ENCODE results near the gene DBNDD1. TPM values are rescaled to one million over a fixed set of nuclear protein-coding genes. Genes with fewer than 3 reads are reported as not detected.

DBNDD1 gene
- total RNA-seq, 1 donor from 2014 or later, result 77.8 TPM

GRCh38 chr16:89962754-89963498, 56.3 kb downstream of the DBNDD1 start:
- Mint-ChIP-seq H3K4me1 (ENCODE audit: low read depth, unreplicated experiment) (peaks cover 5% of the 10 kb centered on the region), H3K9me3 (ENCODE audit: unreplicated experiment) (peaks cover 3% of the 10 kb centered on the region), H3K36me3 (ENCODE audit: unreplicated experiment) (no peaks in the 10 kb centered on the region), H3K27ac (ENCODE audit: unreplicated experiment) (no peak overlapping the region), H3K4me3 (ENCODE audit: unreplicated experiment) (no peak overlapping the region), H3K27me3 (ENCODE audit: unreplicated experiment) (peaks cover 10% of the 10 kb centered on the region)
- no peak for DNase-seq
- TF ChIP-seq, protein P1, sequence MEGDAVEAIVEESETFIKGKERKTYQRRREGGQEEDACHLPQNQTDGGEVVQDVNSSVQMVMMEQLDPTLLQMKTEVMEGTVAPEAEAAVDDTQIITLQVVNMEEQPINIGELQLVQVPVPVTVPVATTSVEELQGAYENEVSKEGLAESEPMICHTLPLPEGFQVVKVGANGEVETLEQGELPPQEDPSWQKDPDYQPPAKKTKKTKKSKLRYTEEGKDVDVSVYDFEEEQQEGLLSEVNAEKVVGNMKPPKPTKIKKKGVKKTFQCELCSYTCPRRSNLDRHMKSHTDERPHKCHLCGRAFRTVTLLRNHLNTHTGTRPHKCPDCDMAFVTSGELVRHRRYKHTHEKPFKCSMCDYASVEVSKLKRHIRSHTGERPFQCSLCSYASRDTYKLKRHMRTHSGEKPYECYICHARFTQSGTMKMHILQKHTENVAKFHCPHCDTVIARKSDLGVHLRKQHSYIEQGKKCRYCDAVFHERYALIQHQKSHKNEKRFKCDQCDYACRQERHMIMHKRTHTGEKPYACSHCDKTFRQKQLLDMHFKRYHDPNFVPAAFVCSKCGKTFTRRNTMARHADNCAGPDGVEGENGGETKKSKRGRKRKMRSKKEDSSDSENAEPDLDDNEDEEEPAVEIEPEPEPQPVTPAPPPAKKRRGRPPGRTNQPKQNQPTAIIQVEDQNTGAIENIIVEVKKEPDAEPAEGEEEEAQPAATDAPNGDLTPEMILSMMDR (IDR thresholded peaks at IDR 0.05; ENCODE audit: partially characterized antibody, unreplicated experiment), result no peak

- Mint-ChIP-seq H3K9me3 (ENCODE audit: unreplicated experiment) (peaks cover 3% of the 10 kb centered on the region), H3K4me1 (ENCODE audit: low read depth, unreplicated experiment) (peaks cover 8% of the 10 kb centered on the region), H3K27me3 (ENCODE audit: unreplicated experiment) (peaks cover 10% of the 10 kb centered on the region), H3K36me3 (ENCODE audit: unreplicated experiment) (no peaks in the 10 kb centered on the region), H3K4me3 (ENCODE audit: unreplicated experiment) (no peak overlapping the region), H3K27ac (ENCODE audit: unreplicated experiment) (no peak overlapping the region)
- DNase-seq, result no peak
- TF ChIP-seq, protein P1 (IDR thresholded peaks at IDR 0.05; ENCODE audit: partially characterized antibody, unreplicated experiment), result no peak
These were observed 57.3 kb downstream of the DBNDD1 start for GRCh38 chr16:89961920-89962319.

GRCh38 chr16:89960966-89961365, 58.3 kb downstream of the DBNDD1 start:
- TF ChIP-seq, protein P1 (IDR thresholded peaks at IDR 0.05; ENCODE audit: partially characterized antibody, unreplicated experiment), result no peak
- H3K4me3 Mint-ChIP-seq (ENCODE audit: unreplicated experiment), result no peak overlapping the region
- H3K27me3 Mint-ChIP-seq (ENCODE audit: unreplicated experiment), result peaks cover 10% of the 10 kb centered on the region

GRCh38 chr16:89958596-89958995, 60.7 kb downstream of the DBNDD1 start:
- H3K27ac Mint-ChIP-seq (ENCODE audit: unreplicated experiment), result no peak overlapping the region
- peak overlapping the region; percentile 49 for H3K4me3 Mint-ChIP-seq (ENCODE audit: unreplicated experiment)
- TF ChIP-seq, protein P1 (IDR thresholded peaks at IDR 0.05; ENCODE audit: partially characterized antibody, unreplicated experiment), result no peak
- peaks cover 15% of the 10 kb centered on the region for H3K27me3 Mint-ChIP-seq (ENCODE audit: unreplicated experiment)
- no peak for DNase-seq
- peaks cover 19% of the 10 kb centered on the region for H3K4me1 Mint-ChIP-seq (ENCODE audit: low read depth, unreplicated experiment)
- H3K9me3 Mint-ChIP-seq (ENCODE audit: unreplicated experiment), result peaks cover 2% of the 10 kb centered on the region
- H3K36me3 Mint-ChIP-seq (ENCODE audit: unreplicated experiment), result no peaks in the 10 kb centered on the region

More at GRCh38 chr16:89960966-89961365, 58.3 kb downstream of the DBNDD1 start:
- Mint-ChIP-seq H3K9me3 (ENCODE audit: unreplicated experiment) (peaks cover 3% of the 10 kb centered on the region), H3K36me3 (ENCODE audit: unreplicated experiment) (no peaks in the 10 kb centered on the region), H3K4me1 (ENCODE audit: low read depth, unreplicated experiment) (peaks cover 8% of the 10 kb centered on the region), H3K27ac (ENCODE audit: unreplicated experiment) (no peak overlapping the region)
- no peak for DNase-seq

DNA sequence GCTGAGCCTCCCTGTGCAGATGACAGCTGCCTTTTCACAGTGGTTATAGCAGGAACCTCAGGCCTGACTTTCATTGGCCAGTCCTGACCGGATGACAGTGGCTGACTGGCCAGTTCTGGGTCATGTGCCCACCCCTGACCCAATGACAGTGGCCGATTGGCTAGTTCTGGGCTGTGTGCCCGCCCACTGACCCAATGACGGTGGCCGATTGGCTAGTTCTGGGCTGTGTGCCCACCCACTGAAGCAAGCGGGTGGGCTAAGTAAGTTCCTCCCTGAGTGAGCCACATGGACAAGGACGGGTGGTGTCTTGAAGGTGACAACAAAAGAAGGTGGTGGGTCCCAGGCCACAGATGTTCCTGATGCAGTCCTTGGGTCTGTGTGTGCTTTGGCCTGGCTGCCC, 61.2 kb downstream of the DBNDD1 start:
- H3K9me3 Mint-ChIP-seq (ENCODE audit: unreplicated experiment), result peaks cover 2% of the 10 kb centered on the region
- TF ChIP-seq, protein P1 (IDR thresholded peaks at IDR 0.05; ENCODE audit: partially characterized antibody, unreplicated experiment), result no peak
- H3K27me3 Mint-ChIP-seq (ENCODE audit: unreplicated experiment), result peaks cover 15% of the 10 kb centered on the region
- peak; percentile 75 for DNase-seq
- no peaks in the 10 kb centered on the region for H3K36me3 Mint-ChIP-seq (ENCODE audit: unreplicated experiment)
- peaks cover 20% of the 10 kb centered on the region for H3K4me1 Mint-ChIP-seq (ENCODE audit: low read depth, unreplicated experiment)
- peak overlapping the region; percentile 83 for H3K27ac Mint-ChIP-seq (ENCODE audit: unreplicated experiment)
- peak overlapping the region; percentile 49 for H3K4me3 Mint-ChIP-seq (ENCODE audit: unreplicated experiment)
